COLO829 (cell line): ENCODE data around the gene ONECUT3.
"Not testable (repeated sequence)": the region's sequence is repeated elsewhere in the genome, so short reads cannot be mapped to it uniquely, and the experiment has no call there.

ENCODE experiments used
- DNase-seq: peaks from one replicate; pipeline ENCODE4 v3.0.0; 2012; ENCODE audit warnings: low spot score

ONECUT3 gene

GRCh38 chr19:1755467-1756171 lies 2.3 kb downstream of the ONECUT3 start:
- no peak for DNase-seq

GRCh38 chr19:1756264-1756663 lies 3.0 kb downstream of the ONECUT3 start:
- no peak for DNase-seq

- DNase-seq = no peak
These were observed 3.6 kb downstream of the ONECUT3 start for GRCh38 chr19:1756705-1757465.

- DNase-seq = no peak
These were observed 4.3 kb downstream of the ONECUT3 start for GRCh38 chr19:1757468-1758230.

- DNase-seq = no peak
These were observed 4.9 kb downstream of the ONECUT3 start for GRCh38 chr19:1758231-1758577.

- no peak for DNase-seq
These were observed 5.9 kb downstream of the ONECUT3 start for GRCh38 chr19:1758959-1759903.

GRCh38 chr19:1760020-1760419 lies 6.7 kb downstream of the ONECUT3 start:
- no peak for DNase-seq

- not testable (repeated sequence) for DNase-seq
These were observed 7.7 kb downstream of the ONECUT3 start for GRCh38 chr19:1760786-1761527.

GRCh38 chr19:1761528-1762242 lies 8.4 kb downstream of the ONECUT3 start:
- DNase-seq = no peak

- no peak for DNase-seq
These were observed 9.2 kb downstream of the ONECUT3 start for GRCh38 chr19:1762243-1763117.

- DNase-seq = no peak
These were observed 10.6 kb downstream of the ONECUT3 start for GRCh38 chr19:1763648-1764639.

GRCh38 chr19:1764729-1765128 lies 11.4 kb downstream of the ONECUT3 start:
- no peak for DNase-seq

GRCh38 chr19:1765232-1765903 lies 12.1 kb downstream of the ONECUT3 start:
- DNase-seq = no peak

GRCh38 chr19:1765904-1766799 lies 12.8 kb downstream of the ONECUT3 start:
- no peak for DNase-seq

GRCh38 chr19:1766800-1767352 lies 13.6 kb downstream of the ONECUT3 start:
- DNase-seq = no peak

- peak; percentile 79 for DNase-seq
These were observed 14.2 kb downstream of the ONECUT3 start for GRCh38 chr19:1767464-1767933.
